Measurements from ENCODE around the gene SLC7A4.

- TF ChIP-seq, protein P1, sequence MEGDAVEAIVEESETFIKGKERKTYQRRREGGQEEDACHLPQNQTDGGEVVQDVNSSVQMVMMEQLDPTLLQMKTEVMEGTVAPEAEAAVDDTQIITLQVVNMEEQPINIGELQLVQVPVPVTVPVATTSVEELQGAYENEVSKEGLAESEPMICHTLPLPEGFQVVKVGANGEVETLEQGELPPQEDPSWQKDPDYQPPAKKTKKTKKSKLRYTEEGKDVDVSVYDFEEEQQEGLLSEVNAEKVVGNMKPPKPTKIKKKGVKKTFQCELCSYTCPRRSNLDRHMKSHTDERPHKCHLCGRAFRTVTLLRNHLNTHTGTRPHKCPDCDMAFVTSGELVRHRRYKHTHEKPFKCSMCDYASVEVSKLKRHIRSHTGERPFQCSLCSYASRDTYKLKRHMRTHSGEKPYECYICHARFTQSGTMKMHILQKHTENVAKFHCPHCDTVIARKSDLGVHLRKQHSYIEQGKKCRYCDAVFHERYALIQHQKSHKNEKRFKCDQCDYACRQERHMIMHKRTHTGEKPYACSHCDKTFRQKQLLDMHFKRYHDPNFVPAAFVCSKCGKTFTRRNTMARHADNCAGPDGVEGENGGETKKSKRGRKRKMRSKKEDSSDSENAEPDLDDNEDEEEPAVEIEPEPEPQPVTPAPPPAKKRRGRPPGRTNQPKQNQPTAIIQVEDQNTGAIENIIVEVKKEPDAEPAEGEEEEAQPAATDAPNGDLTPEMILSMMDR (IDR thresholded peaks at IDR 0.05): no peak
- no peak for TF ChIP-seq EP300 (IDR thresholded peaks at IDR 0.05; ENCODE audit: low read depth)
Observed at GRCh38 chr22:21034989-21035388, 2.6 kb upstream of the SLC7A4 start.

All from transverse colon (tissue), 3 donors.